GM18507 (cell line): ENCODE results near the gene HMGN2.

Source experiments
- DNase-seq: peaks from one replicate; pipeline ENCODE4 v3.0.0; 2011; ENCODE audit warnings: low read depth; ENCODE audit not compliant: insufficient read length; ENCODE audit errors: extremely low spot score
- FAIRE-seq: peaks from 2 replicates; lab custom pipeline; 2011; peaks lifted over from hg19 to GRCh38; lab: Jason Lieb, UNC

The HMGN2 gene

DNA sequence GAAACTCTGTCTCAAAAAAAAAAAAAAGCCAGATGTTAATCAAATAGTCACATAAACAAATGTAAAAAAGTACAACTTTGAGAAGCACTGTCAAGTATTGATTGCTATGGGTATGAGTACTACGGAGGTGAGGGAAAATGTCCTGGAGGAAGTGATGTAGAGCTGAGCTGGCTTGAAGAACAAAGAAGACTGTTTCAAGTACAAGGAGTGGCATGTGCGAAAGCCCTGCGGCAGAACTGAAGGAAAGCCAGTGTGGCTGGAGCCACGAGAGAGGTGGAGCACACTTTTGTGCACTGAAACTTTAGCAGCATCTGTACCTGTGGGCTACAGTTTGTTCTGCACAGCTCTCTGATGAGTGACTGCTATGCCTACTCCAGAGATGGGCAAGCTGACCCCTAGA lies 51.9 kb downstream of the HMGN2 start:
- DNase-seq (no peak), FAIRE-seq (no peak)
